Loucy (cell line): ENCODE results near the gene MIPEP.

ENCODE experiments used
- H2AFZ ChIP-seq: fragments of 200-600 bp; sonication (generic); 2 replicates; pipeline ENCODE4 v1.6.0; 2016; ENCODE audit warnings: antibody characterized with exemption, mild to moderate bottlenecking, low read length, moderate library complexity
- H3F3A ChIP-seq: fragments of 200-600 bp; 2 replicates; pipeline ENCODE4 v1.6.0; 2016; ENCODE audit warnings: antibody characterized with exemption, low read depth, mild to moderate bottlenecking
- H3K27me3 ChIP-seq: fragments of 200-600 bp; sonication (generic); 2 replicates; pipeline ENCODE4 v1.6.1; 2014; ENCODE audit warnings: low read length, mild to moderate bottlenecking; ENCODE audit not compliant: insufficient read depth, poor library complexity, severe bottlenecking
- H3K36me3 ChIP-seq: fragments of 200-600 bp; sonication (generic); 2 replicates; pipeline ENCODE4 v1.6.1; 2016; ENCODE audit warnings: low read length; ENCODE audit not compliant: insufficient read depth
- H3K4me1 ChIP-seq: fragments of 200-600 bp; sonication (generic); 2 replicates; pipeline ENCODE4 v1.5.1; 2014; ENCODE audit warnings: low read length, mild to moderate bottlenecking; ENCODE audit not compliant: insufficient read depth, poor library complexity, severe bottlenecking
- H3K4me2 ChIP-seq: fragments of 200-600 bp; sonication (generic); 2 replicates; pipeline ENCODE4 v1.6.0; 2014; ENCODE audit warnings: antibody characterized with exemption, low read length, low read depth, mild to moderate bottlenecking; ENCODE audit not compliant: poor library complexity, severe bottlenecking
- H3K4me3 ChIP-seq: fragments of 200-600 bp; sonication (generic); 2 replicates; pipeline ENCODE4 v1.5.1; 2014; ENCODE audit warnings: low read length, mild to moderate bottlenecking, mixed read lengths; ENCODE audit not compliant: poor library complexity, severe bottlenecking
- H3K79me2 ChIP-seq: fragments of 200-600 bp; sonication (generic); 2 replicates; pipeline ENCODE4 v1.6.1; 2014; ENCODE audit warnings: low read length; ENCODE audit not compliant: insufficient read depth
- H3K9ac ChIP-seq: fragments of 200-600 bp; sonication (generic); 2 replicates; pipeline ENCODE4 v1.6.0; 2014; ENCODE audit warnings: mild to moderate bottlenecking, low read depth, low read length, moderate library complexity; ENCODE audit not compliant: poor library complexity, severe bottlenecking
- H3K9me2 ChIP-seq: fragments of 200-600 bp; sonication (generic); replicated peaks from 2 replicates; pipeline ENCODE4 v1.6.1; 2016; ENCODE audit warnings: low read depth, low read length, mixed read lengths
- H3K9me3 ChIP-seq: fragments of 200-600 bp; sonication (generic); 2 replicates; pipeline ENCODE4 v1.6.1; 2014; ENCODE audit warnings: mild to moderate bottlenecking, antibody characterized with exemption, low read length, low read depth; ENCODE audit not compliant: insufficient read depth
- H4K20me1 ChIP-seq: fragments of 200-600 bp; sonication (generic); 2 replicates; pipeline ENCODE4 v1.6.0; 2014; ENCODE audit warnings: antibody characterized with exemption, low read length, mild to moderate bottlenecking; ENCODE audit not compliant: insufficient read depth, poor library complexity, severe bottlenecking
- CTCF ChIP-seq: fragments of 200-600 bp; sonication (generic); conservative IDR thresholded peaks from 2 replicates; pipeline ENCODE4 v1.5.1; 2014; ENCODE audit warnings: mild to moderate bottlenecking, antibody characterized with exemption, low read length
- EZH2phosphoT487 ChIP-seq: fragments of 200-600 bp; IDR thresholded peaks from 2 replicates; pipeline ENCODE4 v1.6.1; 2018; ENCODE audit warnings: antibody characterized with exemption, mild to moderate bottlenecking, moderate library complexity, borderline replicate concordance

MIPEP gene

GRCh38 chr13:23728807-23729206, 160.4 kb downstream of the MIPEP start:
- Histone ChIP-seq H3K9ac (no peak overlapping the region), H3K9me3 (no peaks in the 10 kb centered on the region), H2AFZ (no peak overlapping the region), H3K4me3 (no peak overlapping the region), H3K4me2 (no peak overlapping the region), H3K27me3 (no peaks in the 10 kb centered on the region), H3K9me2 (no peaks in the 10 kb centered on the region), H3K79me2 (no peaks in the 10 kb centered on the region), H3K4me1 (no peaks in the 10 kb centered on the region), H3K36me3 (no peaks in the 10 kb centered on the region), H3F3A (no peaks in the 10 kb centered on the region), H4K20me1 (no peaks in the 10 kb centered on the region)
- TF ChIP-seq EZH2phosphoT487 (no peak), CTCF (no peak)

GRCh38 chr13:23725922-23726321, 163.3 kb downstream of the MIPEP start:
- no peaks in the 10 kb centered on the region for H3K4me1 ChIP-seq
- no peak overlapping the region for H3K9ac ChIP-seq
- H3K9me2 ChIP-seq = no peaks in the 10 kb centered on the region
- no peak overlapping the region for H3K4me3 ChIP-seq
- no peaks in the 10 kb centered on the region for H3F3A ChIP-seq
- no peaks in the 10 kb centered on the region for H3K9me3 ChIP-seq
- no peaks in the 10 kb centered on the region for H4K20me1 ChIP-seq
- no peaks in the 10 kb centered on the region for H3K36me3 ChIP-seq
- H2AFZ ChIP-seq = no peak overlapping the region
- no peak for TF ChIP-seq CTCF
- TF ChIP-seq EZH2phosphoT487 = no peak
- no peak overlapping the region for H3K4me2 ChIP-seq
- no peaks in the 10 kb centered on the region for H3K27me3 ChIP-seq
- no peaks in the 10 kb centered on the region for H3K79me2 ChIP-seq

GRCh38 chr13:23724196-23724970, 164.8 kb downstream of the MIPEP start:
- Histone ChIP-seq H3K9ac (no peak overlapping the region), H3K27me3 (no peaks in the 10 kb centered on the region), H3K79me2 (no peaks in the 10 kb centered on the region), H3K4me2 (no peak overlapping the region), H3K4me1 (peaks cover under 1% of the 10 kb centered on the region), H3K4me3 (no peak overlapping the region), H4K20me1 (no peaks in the 10 kb centered on the region), H3F3A (no peaks in the 10 kb centered on the region), H2AFZ (no peak overlapping the region), H3K36me3 (no peaks in the 10 kb centered on the region), H3K9me3 (no peaks in the 10 kb centered on the region), H3K9me2 (no peaks in the 10 kb centered on the region)
- TF ChIP-seq CTCF (no peak), EZH2phosphoT487 (no peak)
